HK-2 (cell line): ENCODE results near the gene KCNMA1.

Source experiments
- DNase-seq: peaks from one replicate; pipeline ENCODE4 v3.0.0-alpha.2; 2018; ENCODE audit not compliant: unreplicated experiment

Gene KCNMA1

DNA sequence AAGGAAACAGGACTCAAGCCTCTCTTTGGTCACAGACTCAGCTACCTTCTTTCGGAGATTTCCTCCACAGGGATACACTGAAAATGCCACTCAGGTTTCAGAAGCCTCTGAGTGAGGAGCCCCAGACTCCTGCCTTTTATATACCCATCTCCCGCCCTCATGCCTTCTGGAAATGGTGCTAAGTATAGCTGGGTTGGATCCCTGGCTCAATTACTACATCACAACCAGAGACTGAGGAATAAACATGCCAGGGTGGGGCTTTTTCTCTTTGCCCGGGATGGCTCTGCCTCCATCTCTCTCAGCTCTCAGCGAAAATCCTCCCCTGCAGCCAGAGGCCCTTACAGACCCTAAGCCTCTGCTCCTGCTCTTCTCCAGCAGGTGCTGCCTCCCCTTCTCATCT lies 299.5 kb downstream of the KCNMA1 start:
- no peak for DNase-seq

DNA sequence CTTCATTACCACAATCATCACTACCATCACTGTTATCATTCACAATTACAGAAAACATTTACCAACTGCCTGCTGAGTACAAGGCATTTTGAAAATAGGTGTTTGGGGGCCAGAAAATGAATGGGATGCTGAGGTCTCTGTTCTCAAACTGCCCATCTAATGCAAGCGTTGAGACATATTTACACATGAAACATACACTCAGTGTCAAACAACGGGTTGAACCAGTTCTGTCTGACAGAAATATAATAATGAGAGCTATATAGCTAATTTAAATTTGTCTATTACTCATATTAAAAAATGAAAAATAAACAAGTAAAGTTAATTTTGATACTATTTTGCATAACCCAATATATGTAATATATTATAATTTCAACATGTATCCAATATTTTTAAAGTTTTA lies 303.1 kb downstream of the KCNMA1 start:
- DNase-seq, result no peak

DNA sequence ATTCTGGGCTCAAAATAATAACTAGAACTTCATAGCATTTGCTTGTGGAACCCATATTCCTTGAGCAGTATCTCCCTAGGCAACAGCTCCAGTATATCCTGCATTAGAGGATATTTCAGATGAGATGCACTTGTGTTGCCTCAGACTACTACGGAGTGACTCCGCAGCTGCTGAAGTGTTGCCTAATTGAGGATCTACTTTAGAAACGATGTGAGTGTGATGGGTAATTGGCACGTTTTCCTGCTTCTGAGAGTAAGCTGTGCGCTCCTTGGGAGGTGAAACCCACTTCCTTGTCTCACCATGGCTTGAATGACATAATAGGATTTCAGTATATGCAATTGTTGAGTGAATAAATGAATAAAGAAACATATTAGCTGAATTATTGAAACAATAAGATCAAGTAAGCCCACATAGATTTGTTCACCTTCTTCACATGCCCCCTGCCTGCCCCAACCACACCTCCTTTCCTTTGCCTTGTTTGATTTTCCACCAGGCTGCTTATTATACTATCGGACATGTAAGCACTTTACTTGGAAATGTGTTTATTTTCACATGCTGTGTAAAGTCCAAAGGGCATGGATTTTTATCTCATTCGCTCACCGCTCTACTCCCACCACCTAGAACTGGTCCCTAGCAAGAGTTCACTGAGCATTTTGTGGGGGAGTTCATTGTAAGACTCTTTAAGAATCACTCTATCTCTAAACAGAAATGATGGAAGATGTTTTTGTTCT lies 303.8 kb downstream of the KCNMA1 start:
- DNase-seq, result no peak

DNA sequence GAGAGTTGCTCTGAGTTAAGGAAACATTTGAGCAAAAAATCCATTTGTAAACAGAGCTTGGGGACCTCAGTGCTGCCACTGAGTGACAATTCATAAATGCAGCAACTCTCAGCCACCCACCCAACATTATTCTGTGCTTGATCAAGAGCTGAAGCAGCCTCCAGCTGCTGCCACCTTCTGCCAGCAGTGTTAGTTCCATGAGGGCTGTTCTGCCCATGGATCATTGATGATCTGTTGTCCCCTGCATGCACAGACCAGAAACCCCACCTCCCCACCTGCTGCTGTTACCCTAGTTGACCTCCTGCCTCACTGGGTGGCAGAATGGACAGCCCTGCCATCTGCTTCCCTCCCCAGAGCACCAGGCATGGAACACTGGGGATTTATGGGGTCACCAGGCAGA lies 305.4 kb downstream of the KCNMA1 start:
- no peak for DNase-seq

DNA sequence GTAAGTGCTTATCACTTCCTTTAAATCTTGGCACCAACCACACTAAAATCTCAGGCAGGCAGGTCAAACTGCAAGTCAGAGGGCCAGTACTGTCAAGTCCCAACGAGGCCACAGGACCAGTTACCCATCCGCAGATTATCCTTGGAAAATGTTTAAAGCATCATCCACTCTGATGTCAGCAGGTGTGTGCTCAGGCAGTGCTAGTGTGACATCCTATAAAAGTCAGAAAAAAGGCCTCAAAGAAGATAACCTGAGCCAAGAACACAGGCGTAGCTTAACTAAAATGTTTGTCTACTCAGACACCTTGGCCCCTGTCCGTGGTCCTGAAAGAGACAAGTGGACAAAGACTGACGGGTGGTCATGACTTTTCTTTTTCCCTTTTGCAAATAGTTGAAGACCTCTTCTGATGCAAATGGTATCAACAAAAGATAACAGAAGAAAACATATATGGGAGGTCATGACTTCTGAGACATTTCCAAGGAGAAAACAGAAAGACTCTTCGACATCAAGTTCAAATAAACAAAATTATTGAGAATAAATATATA lies 309.3 kb downstream of the KCNMA1 start:
- DNase-seq, result peak; percentile 47

DNA sequence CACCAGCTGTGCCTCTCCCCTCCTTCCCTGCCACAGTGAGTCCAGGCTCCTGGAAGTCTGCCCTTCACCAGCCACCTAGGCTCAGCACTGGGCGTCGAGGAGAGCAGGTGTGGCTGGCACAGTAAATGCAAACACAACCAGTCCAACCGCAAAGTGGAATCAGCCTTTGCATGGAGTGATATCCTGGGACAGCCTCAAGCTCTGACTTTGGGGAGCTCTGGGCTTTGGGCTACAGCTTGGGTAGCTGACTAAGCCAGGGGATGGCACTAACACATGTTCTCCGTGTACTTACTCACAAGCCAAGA lies 312.4 kb downstream of the KCNMA1 start:
- DNase-seq, result no peak

DNA sequence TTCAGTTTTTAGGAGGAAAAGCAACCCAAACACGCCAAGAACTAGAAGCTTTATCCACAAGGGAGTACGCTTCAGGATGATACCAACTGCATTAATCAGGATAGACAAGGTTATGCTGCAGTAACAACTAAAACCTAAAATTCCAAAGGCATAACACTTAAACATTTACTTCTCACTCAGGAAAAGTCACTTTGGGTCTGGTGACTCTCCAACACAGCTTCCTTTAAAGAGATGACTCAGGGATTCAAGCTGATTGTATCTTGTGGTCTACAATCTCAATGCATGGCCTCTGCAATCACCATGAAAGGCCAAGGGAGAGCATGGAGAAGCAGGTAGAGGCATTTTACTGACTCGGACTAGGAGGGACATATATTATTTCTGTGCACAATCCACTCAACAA lies 315.8 kb downstream of the KCNMA1 start:
- no peak for DNase-seq

DNA sequence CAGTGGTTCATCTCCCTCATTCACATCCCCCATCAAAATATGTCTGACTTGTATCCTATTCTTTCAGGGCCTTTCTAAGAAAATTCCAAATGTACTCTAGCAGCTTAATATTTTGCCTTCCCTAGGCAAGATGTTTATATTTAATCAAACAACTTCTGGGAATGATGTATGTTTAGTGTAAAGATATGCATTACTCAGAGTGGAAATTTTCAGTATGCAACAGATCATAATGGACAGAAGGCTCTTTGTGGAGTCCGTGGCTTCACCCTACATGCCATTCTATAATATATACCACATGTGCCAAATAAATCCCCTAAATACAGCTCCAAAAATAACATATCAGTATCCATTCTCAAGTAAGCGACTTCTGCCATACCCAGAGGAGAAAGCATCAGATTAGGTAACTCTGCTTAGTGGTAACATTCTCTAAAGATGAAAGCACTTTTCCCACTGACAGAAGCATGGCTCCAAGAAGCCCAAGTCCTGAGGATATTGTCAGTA lies 316.6 kb downstream of the KCNMA1 start:
- DNase-seq, result no peak

DNA sequence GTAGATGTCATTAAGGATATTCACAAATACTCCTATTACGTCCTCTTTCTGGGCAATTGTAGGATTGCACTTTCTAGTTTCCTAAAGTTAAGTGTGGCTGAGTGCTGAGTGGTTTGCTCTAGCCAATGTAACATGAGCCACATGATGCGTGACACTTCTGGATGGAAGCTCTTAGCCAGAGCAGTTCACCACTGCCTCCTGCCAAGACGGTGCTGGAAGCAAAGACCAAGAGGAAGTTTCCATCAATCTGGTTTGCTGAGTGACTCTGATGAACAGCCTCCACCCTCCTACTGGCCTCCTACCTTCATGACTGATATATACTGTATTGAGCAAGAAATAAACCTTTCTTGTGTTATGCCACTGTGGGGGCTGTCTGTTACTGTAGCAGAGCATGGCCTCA lies 318.1 kb downstream of the KCNMA1 start:
- DNase-seq, result no peak

DNA sequence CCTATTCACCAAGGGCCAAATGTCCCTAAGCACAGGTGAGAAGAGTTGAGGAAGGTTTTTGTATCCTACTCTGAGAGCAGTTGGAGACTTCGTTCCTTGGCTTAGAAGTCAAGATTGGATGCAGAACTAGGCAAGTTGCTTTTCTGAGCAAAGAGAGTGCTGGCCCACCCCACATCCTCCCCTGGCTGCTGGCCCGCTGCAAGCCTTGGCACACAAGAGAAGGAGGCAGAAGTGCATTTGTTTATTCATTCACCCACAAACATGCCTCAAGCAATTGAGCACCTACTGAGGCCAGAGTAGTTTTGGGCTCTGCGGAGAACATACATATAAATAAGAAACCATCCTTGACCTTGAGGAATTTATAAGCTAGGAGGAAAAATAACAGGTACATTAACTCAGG lies 318.9 kb downstream of the KCNMA1 start:
- no peak for DNase-seq

DNA sequence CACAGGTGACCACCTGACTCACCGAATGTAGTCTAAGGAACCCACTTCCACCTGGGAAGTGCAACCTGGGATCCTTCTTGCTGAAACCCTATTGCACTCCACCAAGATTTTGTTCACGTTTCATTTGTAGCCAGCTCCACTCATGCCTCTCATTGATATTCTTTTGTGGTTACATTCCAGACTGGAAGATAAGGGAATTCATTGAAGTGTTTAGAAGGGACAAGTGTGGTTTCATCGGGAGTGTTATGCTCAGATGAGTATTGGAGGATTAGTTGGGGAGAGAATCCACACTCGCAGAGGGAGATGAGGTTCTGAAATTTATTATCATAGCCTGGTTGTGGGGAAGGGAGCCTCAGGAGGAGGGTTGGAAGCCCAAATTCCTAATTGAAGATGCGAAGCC lies 320.4 kb downstream of the KCNMA1 start:
- DNase-seq, result no peak

DNA sequence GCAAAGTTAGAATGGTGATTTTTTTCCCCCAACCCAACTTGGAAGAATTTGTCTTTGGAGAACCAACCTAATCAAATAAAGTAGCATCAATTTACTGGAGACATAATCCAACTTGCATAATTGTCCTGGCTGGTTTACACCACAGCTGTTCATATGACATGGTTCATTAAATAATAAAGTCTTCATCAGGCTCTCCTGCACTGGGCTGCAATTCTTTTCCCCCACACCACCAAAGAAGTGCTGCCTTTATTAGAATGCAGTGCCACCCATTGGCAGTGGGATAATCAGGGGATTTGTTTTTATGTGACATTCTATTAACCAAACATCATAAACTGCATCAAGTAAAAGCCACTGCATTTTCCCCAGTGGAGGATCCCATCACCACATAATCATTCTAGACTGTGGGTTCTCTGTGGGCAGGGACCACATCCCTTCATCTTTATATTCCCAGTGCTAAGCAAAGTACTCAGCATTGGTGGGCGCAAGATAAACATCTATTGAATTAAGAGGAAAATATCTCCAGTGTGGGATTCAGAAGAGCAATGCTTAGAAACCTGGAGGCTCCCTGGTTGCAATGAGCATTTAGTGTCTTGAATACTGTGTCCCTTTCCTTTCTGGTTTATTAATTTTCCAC lies 322.0 kb downstream of the KCNMA1 start:
- no peak for DNase-seq

DNA sequence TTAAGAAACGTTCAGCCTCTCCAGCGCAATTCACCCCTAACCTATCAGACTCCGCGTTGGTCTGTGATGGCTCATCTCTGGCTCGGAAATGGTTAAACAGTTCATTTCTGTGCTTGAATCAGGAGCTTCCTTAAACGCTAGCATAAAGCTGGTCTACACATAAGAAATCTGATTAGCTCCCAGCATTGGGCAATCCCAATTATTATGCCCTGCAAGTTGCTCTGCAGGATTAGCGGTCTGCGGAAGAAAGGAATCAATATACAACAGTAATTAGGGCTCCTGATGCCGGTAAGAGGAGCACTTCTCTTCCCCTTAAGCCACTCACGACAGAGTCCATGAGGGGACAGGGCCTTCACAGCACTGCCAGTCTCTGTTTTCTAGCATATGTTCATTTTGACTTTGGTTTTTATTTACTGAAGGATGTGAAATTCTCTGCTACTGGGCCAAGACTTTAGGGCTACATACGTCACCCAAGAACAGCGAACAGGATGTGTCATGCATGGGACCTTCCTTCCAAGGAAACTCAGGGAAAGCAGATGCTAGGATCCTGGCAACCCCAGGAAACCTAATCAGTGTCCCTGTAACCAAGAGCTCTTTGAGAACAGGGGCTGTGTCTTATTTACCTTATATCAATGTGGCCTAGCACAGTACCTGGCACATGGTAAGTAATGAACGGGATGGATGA lies 324.4 kb downstream of the KCNMA1 start:
- DNase-seq, result no peak

DNA sequence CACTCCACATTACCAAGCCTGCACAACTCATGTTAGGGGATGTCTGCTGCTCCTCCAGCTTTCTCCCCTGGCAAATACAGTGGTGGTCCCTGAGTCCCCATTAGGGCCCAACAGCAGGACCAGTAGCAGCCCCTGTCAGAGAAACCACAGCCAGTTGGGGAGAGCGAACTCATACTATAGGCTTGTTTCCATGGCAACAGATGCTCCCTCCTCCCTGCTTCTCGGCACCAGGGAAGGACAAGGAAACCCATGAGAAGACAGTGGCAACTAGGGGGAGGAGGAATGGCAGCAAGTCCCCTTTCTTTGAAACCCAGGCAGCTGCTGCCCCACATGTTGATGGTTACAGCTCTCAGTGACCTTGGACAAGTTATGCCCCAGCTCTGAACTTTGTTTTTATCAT lies 326.4 kb downstream of the KCNMA1 start:
- no peak for DNase-seq

DNA sequence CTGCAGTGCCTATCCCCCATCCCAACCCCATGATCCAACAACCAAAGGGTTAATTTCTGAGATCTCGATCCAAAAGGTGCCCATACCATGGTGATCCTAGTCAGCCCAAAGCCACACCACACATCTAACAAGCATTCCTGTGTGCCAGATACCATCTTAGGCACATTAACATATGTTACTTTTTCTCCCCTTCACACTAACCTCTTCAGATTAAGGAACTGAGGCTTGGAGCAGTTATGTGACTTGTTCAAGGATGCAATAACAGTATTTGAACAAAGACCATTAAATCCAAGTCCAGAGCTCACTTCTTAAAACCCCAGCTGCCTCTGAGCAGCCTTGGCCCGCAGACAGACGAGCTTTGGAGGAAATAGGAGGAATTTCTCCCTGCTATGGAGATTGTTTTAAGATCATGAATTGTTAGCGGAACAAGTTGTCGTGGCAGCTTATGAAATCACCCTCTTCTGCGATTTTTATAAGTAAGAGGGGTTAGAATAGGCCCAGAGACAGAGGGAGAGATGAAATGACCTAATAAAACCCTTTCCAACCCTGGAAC lies 327.2 kb downstream of the KCNMA1 start:
- DNase-seq, result no peak

DNA sequence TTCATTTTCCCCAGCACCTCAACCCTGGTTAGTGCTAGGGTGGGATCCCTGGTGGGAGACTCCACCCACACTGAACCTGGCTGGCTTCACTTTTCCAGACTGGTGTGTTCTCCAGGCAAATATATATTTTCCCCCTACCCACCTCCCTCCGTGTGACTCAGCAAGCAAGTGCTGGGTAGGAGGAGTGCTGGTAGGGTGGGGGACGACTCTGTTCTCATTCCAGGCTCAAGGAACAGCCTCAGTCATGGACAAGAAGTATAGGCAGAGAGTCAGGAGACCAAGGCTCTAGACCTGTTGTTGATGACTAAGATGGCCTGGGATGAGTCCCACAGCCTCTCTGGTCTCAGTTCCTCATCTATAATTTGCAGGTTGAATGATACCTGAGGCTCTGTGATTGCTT lies 328.1 kb downstream of the KCNMA1 start:
- DNase-seq, result no peak

DNA sequence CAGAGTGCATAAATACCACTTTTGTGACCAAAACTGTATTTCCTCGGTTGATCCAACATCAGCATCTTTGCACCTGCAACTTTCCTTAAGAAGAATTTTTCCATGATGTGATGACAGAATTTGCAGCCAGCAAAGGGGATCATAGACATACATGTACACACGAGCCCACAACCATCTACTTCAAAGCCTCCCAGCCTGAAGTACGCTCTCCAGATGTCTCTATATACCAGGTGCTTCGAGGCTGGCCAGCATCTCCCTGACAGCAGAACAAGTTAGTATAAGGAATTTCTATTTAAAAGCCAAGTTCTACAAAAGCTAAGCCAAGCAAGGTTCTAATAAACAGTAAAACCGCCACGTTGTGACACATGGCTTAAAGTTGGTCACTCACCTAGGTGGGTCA lies 328.5 kb downstream of the KCNMA1 start:
- DNase-seq, result no peak

DNA sequence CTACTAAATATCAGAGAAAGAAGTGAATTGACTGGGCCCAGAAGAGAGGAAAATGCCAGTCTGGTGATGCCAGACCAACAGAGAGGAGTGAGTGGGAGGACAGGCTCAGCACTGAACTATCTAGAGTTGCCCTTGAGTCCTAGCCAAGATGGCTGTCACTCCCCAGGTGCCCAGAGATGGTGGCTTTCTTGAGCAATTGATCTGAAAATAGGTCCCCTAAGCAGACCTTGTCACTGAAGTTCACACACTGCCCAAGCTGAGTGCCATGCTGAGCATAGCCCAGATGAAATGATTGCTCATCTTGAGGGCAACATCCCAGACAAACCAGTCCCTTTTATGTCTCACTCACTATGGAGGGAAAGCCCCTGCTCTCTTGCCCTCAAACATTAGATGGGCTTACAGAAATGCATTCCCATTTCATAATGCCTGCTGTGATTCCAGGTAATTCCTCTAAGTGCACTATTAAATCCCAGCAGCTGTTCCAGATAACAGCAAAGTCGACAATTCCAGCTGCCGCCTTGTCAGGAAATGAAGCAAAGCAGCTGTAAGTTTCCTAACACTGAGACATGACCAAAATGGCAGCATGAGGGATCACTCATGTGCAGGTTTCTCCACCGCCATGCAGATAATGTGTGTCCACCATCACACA lies 329.4 kb downstream of the KCNMA1 start:
- no peak for DNase-seq

DNA sequence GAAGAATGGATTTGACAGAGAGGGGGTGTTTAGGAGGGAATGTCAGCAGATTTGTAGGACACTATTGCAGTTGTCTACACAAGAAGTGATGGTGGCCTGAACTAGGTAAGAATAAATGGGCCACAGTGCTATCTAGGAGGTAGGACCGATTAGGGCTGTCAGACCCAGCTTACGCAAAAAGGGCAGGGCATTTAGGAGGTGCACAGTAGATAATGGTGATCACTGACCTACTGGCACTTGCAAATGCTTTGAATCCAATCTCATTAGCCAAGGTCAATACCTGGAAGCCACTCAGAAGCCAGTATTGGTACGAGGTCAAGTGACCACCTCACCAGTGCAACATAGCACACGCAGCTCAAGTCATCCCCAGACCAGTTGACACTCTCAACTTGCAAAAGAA lies 330.9 kb downstream of the KCNMA1 start:
- no peak for DNase-seq

DNA sequence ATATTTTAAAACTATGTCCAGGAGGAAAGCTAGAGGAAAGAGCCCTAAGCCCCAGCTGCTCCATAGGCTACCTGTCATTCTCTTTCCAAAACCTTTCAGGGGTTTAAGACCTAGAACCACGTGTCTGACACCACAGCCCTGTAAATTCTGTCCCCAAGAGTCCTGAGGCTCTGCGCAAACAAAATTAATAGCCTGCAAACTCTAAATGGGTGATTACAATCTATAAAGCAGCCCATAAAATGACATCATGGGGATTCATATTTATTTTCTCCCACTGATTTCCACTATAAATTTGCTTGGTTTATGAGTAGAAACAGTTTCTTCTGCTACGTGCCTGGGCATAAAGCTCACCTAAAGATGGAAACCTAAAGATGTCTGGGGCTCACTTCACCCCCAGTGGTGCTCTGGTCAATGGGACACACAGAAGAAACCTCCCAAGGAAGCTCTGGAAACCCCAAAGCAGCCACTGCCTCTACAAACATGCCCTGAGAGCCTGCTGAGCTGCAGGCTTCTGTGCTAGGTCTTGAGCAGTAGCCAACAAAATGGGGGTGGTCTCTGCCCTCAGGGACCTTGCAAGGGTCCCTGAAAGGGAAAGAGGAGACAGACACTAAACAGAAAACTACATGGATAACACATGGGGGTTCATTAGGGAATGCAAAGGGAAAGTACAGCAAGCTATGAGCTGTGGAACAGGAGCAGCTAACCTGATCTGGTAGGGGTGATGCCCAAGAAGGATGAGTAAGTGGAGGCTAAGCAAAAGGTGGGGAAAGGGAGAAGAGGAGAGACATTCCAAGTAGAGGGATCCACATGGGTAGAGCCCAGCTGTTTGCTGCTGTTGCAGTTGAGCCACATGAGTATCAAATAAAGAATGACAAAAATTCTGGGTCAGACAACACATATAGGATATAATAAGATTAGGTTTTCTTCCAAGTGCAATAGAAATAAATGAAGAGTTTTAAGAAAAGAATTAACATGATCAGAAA lies 331.7 kb downstream of the KCNMA1 start:
- no peak for DNase-seq

DNA sequence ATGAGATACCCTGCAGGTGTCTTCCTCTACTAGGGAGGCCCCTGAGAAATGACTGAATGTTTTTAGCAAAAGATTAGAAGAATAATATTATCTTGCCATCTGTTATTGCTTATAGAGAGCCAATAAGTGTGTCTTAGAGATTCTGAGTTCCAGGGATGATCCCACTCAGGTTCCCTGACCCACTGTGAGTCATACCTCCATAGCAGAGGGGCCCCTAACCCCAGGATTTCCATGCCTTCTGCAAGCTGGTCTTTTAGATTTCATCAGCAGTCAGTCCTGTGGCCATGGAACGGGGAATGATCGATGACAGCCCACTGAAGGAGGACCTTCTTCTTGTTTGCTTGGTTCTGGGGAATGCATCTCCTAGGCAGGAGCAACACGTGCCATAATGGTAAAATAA lies 333.4 kb downstream of the KCNMA1 start:
- no peak for DNase-seq
